NCI-H146 (cell line): Measurements from ENCODE around the gene ACTC1.
A peak's percentile ranks its signal among the peaks of the same experiment; 100 is the strongest.

Source experiments
- DNase-seq: peaks from one replicate; lab custom pipeline; 2025; lab: John Stamatoyannopoulos, UW

The ACTC1 gene

DNA sequence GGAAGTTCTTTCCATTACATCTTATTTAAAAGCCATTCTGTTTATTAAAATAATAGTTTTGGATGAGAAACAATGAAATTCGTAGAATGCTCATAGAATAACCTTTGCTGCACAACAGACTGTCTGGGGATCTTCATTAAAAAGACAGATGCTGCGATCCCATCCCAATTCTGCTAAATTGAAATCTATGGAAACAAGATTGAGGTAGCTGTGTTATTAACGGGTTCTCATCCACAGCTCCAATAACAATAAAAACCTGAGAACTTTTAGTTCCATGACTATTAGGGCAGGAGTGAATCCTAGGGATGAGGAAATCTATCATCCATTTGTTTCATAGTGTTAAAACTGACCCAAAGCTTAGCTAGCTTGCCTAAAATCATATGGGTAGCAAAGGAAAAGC lies 38.1 kb downstream of the ACTC1 start:
- no peak for DNase-seq

DNA sequence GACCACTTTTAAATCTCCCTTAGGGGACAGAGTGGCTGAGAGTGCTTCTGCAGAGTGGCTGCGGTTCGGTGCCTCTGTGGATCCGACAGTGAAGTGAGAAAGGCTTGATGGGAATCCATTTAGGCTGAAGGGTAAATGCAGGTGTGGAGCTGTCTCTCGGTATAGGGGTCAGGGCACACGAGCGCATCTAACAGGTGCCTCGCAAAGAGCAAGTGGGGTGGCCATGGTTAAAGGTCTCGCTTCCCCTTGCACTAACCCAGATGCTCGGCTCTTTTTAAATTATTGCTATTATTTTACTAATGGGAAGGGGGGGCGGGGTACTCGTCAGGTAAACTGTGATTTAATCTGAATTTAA lies 40.0 kb downstream of the ACTC1 start:
- no peak for DNase-seq

DNA sequence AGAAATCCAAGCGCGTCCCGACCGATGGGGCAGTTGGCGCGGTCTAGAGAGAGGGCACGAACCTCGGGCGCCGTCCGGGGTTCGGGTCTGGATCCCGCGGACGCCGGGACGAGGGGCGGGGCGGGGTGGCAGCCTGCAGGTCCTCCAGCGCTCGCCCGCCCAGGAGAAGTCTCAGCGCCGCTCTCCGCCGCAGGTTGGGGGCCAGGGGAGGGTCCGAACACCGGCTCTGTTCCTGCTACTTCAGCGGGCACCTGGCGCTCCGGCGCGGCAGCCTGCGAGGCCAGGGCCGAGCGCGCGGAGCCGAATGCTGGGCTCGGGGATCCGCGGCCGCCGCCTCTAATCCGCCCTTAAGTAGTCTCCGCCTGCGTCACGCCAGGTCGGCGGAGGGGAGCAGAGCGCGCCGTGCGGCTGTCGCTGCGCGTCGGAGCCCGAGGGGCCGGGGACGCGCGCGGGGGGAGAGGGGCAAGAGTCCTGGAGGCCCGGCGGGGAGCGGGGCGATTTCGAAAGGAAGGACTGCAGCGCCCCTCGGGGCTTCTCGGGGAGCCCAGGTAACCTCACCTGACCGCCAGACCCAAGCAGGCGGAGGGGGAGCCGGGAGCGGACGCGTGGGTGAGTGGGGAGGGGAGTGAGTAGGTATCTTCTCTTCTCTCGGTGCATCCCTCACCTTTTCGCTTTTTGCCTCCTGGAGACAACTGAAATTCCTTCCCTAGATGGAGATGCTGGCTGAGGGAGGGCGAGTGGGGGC lies 40.5 kb downstream of the ACTC1 start, which contains the start of gene GJD2:
GJD2 (minus strand) TSS at position 325 of the 745 bp plus-strand sequence. CDS start 510 bp downstream, outside the sequence.
- peak; percentile 34 for DNase-seq

DNA sequence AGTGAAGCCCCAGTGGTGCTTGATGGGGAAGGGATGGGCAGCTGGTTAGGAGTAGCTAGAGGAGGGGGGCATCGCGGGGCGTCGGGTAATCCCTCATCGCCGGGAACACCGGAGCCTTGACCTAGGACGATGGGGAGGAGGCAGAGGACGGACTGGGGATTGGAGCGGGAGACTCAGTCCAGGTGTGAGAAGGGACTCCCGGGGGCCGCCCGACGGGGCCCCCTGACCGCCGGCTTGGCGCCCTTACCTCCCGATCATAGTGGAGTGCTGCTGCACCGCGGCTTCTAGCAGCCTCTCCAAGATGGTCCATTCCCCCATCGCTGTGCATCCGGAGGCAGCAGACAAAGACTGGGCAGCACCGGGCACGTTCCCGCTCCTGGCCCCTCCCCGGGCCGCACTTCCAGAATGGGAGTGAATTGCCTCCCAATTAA lies 41.2 kb downstream of the ACTC1 start:
- peak; percentile 0 for DNase-seq

DNA sequence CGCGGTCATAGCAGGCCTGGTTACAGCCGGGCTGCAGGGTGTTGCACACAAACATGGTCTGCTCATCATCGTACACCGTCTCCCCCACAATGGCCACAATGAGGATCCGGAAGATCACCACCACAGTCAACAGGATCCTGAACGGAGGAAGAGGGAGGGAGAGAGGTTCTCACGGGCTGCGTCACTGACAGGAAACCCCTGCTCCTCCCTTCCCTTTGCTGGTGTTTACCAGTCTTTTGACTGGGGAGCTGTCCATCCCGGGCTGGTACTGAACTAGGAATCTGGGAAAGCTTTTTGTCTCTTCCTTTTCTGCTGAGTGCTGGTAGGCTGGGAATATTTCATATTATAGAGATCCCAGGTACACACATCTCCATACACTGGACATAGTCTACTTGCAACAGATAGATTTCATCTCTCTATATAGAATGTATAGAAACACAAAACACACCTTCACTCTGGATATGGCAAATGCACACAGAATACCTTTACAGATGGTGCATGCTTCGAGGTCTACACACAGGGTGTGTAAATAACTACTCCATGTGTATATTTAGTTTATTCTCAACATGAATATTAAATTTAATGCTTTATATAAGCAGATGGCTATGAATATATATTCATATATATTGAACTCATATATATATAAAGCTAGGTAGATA lies 42.0 kb downstream of the ACTC1 start:
- no peak for DNase-seq

DNA sequence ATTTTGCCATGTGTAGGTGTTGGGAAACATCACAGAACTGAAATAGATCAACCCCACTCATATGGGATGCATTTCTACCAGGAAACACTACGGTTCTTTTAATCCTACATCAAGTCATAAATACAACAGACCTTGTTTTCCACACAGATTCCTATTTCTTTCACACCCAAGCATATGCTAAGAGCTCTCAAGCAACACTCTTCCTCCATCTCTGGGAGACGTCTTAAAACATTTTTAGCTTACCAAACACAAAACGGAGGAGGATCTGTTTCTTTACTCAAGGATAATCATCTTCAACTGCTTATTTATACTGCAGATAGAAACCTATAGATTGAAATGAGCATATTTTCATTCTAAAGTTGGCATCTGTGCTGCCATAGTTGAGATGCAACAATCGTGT lies 45.7 kb downstream of the ACTC1 start:
- no peak for DNase-seq
